ENCODE measurements around the gene SPTBN1. TPM values are rescaled to one million over a fixed set of nuclear protein-coding genes. Genes with fewer than 3 reads are reported as not detected.

Gene SPTBN1
- total and polyA plus RNA-seq, 2 of the 13 experiments (the other 11 are each of a cell fraction or from before 2014, with no cell fraction given) = 123 to 299 TPM

- TF ChIP-seq ZNF713 (CRISPR knock-in tag; IDR thresholded peaks at IDR 0.05) (no peak), ZNF747 (CRISPR knock-in tag; IDR thresholded peaks at IDR 0.05; ENCODE audit: borderline replicate concordance) (no peak), MTERF4 (CRISPR knock-in tag; IDR thresholded peaks at IDR 0.05) (no peak), ATF1 (CRISPR knock-in tag; IDR thresholded peaks at IDR 0.05) (peak; percentile 22; the same call in 1 of the 2 replicates), FOXO4 (CRISPR knock-in tag; conservative IDR thresholded peaks at IDR 0.05) (0 out of 2 replicates have a peak, but pooled peaks have one; percentile 72), GATAD2A (CRISPR knock-in tag; IDR thresholded peaks at IDR 0.05) (peak; percentile 38; the same call in 1 of the 2 replicates), ZFAT (CRISPR knock-in tag; conservative IDR thresholded peaks at IDR 0.05) (no peak), ETV6 (CRISPR knock-in tag; conservative IDR thresholded peaks at IDR 0.05) (no peak), KLF13 (CRISPR knock-in tag; IDR thresholded peaks at IDR 0.05) (no peak), ZBTB42 (CRISPR knock-in tag; IDR thresholded peaks at IDR 0.05) (no peak), MZF1 (CRISPR knock-in tag; IDR thresholded peaks at IDR 0.05; ENCODE audit: borderline replicate concordance) (no peak), ZNF75D (CRISPR knock-in tag; IDR thresholded peaks at IDR 0.05; ENCODE audit: borderline replicate concordance) (no peak), IRF2 (CRISPR knock-in tag; IDR thresholded peaks at IDR 0.05) (no peak), XRCC5 (optimal IDR thresholded peaks at IDR 0.05; ENCODE audit: low read length) (peak; percentile 45), RARA (CRISPR knock-in tag; IDR thresholded peaks at IDR 0.05) (0 out of 2 replicates have a peak, but pooled peaks have one; percentile 19), MIER2 (CRISPR knock-in tag; IDR thresholded peaks at IDR 0.05) (no peak), MTA1 (CRISPR knock-in tag; IDR thresholded peaks at IDR 0.05; ENCODE audit: borderline replicate concordance) (no peak), SALL1 (CRISPR knock-in tag; IDR thresholded peaks at IDR 0.05) (no peak), ZMYM4 (CRISPR knock-in tag; IDR thresholded peaks at IDR 0.05) (no peak), TOE1 (CRISPR knock-in tag; IDR thresholded peaks at IDR 0.05) (no peak), SOX5 (CRISPR knock-in tag; IDR thresholded peaks at IDR 0.05; ENCODE audit: borderline replicate concordance) (peak; percentile 42; the same call in 1 of the 2 replicates), ZNF431 (CRISPR knock-in tag; IDR thresholded peaks at IDR 0.05; ENCODE audit: borderline replicate concordance, low read depth) (no peak), HNF4G (IDR thresholded peaks at IDR 0.05; ENCODE audit: borderline replicate concordance, low read depth, low read length) (no peak), HNF4G (CRISPR knock-in tag; IDR thresholded peaks at IDR 0.05; ENCODE audit: borderline replicate concordance, low read depth) (no peak), ZNF136 (CRISPR knock-in tag; IDR thresholded peaks at IDR 0.05; ENCODE audit: low read depth) (no peak), ZNF784 (CRISPR knock-in tag; IDR thresholded peaks at IDR 0.05; ENCODE audit: borderline replicate concordance) (no peak), RFX1 (IDR thresholded peaks at IDR 0.05) (no peak), ZNF569 (CRISPR knock-in tag; IDR thresholded peaks at IDR 0.05; ENCODE audit: borderline replicate concordance) (no peak), NFE2 (CRISPR knock-in tag; IDR thresholded peaks at IDR 0.05) (no peak), ZNF235 (CRISPR knock-in tag; IDR thresholded peaks at IDR 0.05; ENCODE audit: borderline replicate concordance) (no peak), NR2C2 (CRISPR knock-in tag; IDR thresholded peaks at IDR 0.05; ENCODE audit: borderline replicate concordance) (no peak)
Measured at GRCh38 chr2:54424555-54425163, 31.5 kb upstream of the SPTBN1 start (continued).
